ENCODE data around the gene TTC38.
A peak's percentile ranks its signal among the peaks of the same experiment; 100 is the strongest.

TTC38 gene

GRCh38 chr22:46319319-46319718 is 51.5 kb downstream of the TTC38 start:
- H3K27me3 Mint-ChIP-seq = no peaks in the 10 kb centered on the region
- no peak for ATAC-seq
- no peaks in the 10 kb centered on the region for H3K4me1 Mint-ChIP-seq
- H3K9me3 Mint-ChIP-seq = no peaks in the 10 kb centered on the region
- no peak overlapping the region for H3K27ac Mint-ChIP-seq
- no peaks in the 10 kb centered on the region for H3K36me3 Mint-ChIP-seq
- no peak overlapping the region for H3K4me3 Mint-ChIP-seq

- H3K4me1 Mint-ChIP-seq = no peaks in the 10 kb centered on the region
- no peak overlapping the region for H3K4me3 Mint-ChIP-seq
- no peaks in the 10 kb centered on the region for H3K9me3 Mint-ChIP-seq
- ATAC-seq = no peak
- no peaks in the 10 kb centered on the region for H3K36me3 Mint-ChIP-seq
- no peak overlapping the region for H3K27ac Mint-ChIP-seq
- H3K27me3 Mint-ChIP-seq = no peaks in the 10 kb centered on the region
These were observed 52.4 kb downstream of the TTC38 start for GRCh38 chr22:46320166-46320710.

- H3K9me3 Mint-ChIP-seq = no peaks in the 10 kb centered on the region
- no peaks in the 10 kb centered on the region for H3K36me3 Mint-ChIP-seq
- H3K27ac Mint-ChIP-seq = no peak overlapping the region
- no peaks in the 10 kb centered on the region for H3K27me3 Mint-ChIP-seq
- H3K4me3 Mint-ChIP-seq = no peak overlapping the region
- no peaks in the 10 kb centered on the region for H3K4me1 Mint-ChIP-seq
- no peak for ATAC-seq
These were observed 53.0 kb downstream of the TTC38 start for GRCh38 chr22:46320716-46321386.

- Mint-ChIP-seq H3K9me3 (no peaks in the 10 kb centered on the region), H3K36me3 (no peaks in the 10 kb centered on the region), H3K4me1 (no peaks in the 10 kb centered on the region), H3K27ac (no peak overlapping the region), H3K27me3 (no peaks in the 10 kb centered on the region), H3K4me3 (no peak overlapping the region)
- ATAC-seq = no peak
These were observed 54.9 kb downstream of the TTC38 start for GRCh38 chr22:46322711-46323110.

GRCh38 chr22:46323162-46323561 is 55.4 kb downstream of the TTC38 start:
- no peaks in the 10 kb centered on the region for H3K36me3 Mint-ChIP-seq
- ATAC-seq = no peak
- no peaks in the 10 kb centered on the region for H3K27me3 Mint-ChIP-seq
- H3K9me3 Mint-ChIP-seq = no peaks in the 10 kb centered on the region
- no peak overlapping the region for H3K4me3 Mint-ChIP-seq
- no peaks in the 10 kb centered on the region for H3K4me1 Mint-ChIP-seq
- no peak overlapping the region for H3K27ac Mint-ChIP-seq

GRCh38 chr22:46326066-46326680 is 58.4 kb downstream of the TTC38 start:
- Mint-ChIP-seq H3K9me3 (no peaks in the 10 kb centered on the region), H3K4me3 (no peak overlapping the region), H3K27me3 (no peaks in the 10 kb centered on the region), H3K27ac (no peak overlapping the region), H3K4me1 (no peaks in the 10 kb centered on the region), H3K36me3 (no peaks in the 10 kb centered on the region)
- ATAC-seq = no peak

- ATAC-seq = no peak
- no peak overlapping the region for H3K27ac Mint-ChIP-seq
- H3K4me3 Mint-ChIP-seq = no peak overlapping the region
- no peaks in the 10 kb centered on the region for H3K4me1 Mint-ChIP-seq
- H3K27me3 Mint-ChIP-seq = no peaks in the 10 kb centered on the region
- no peaks in the 10 kb centered on the region for H3K36me3 Mint-ChIP-seq
- H3K9me3 Mint-ChIP-seq = no peaks in the 10 kb centered on the region
These were observed 60.1 kb downstream of the TTC38 start for GRCh38 chr22:46327691-46328465.

GRCh38 chr22:46328797-46329196 is 61.0 kb downstream of the TTC38 start:
- no peaks in the 10 kb centered on the region for H3K9me3 Mint-ChIP-seq
- no peaks in the 10 kb centered on the region for H3K27me3 Mint-ChIP-seq
- H3K4me1 Mint-ChIP-seq = no peaks in the 10 kb centered on the region
- H3K27ac Mint-ChIP-seq = no peak overlapping the region
- H3K36me3 Mint-ChIP-seq = no peaks in the 10 kb centered on the region
- no peak overlapping the region for H3K4me3 Mint-ChIP-seq
- no peak for ATAC-seq

- no peak overlapping the region for H3K27ac Mint-ChIP-seq
- H3K36me3 Mint-ChIP-seq = no peaks in the 10 kb centered on the region
- H3K9me3 Mint-ChIP-seq = no peaks in the 10 kb centered on the region
- H3K4me1 Mint-ChIP-seq = peaks cover 4% of the 10 kb centered on the region
- no peaks in the 10 kb centered on the region for H3K27me3 Mint-ChIP-seq
- no peak overlapping the region for H3K4me3 Mint-ChIP-seq
- ATAC-seq = no peak
These were observed 61.8 kb downstream of the TTC38 start for GRCh38 chr22:46329616-46330015.

- peaks cover 12% of the 10 kb centered on the region for H3K4me1 Mint-ChIP-seq
- no peaks in the 10 kb centered on the region for H3K9me3 Mint-ChIP-seq
- no peaks in the 10 kb centered on the region for H3K27me3 Mint-ChIP-seq
- no peak overlapping the region for H3K27ac Mint-ChIP-seq
- no peak overlapping the region for H3K4me3 Mint-ChIP-seq
- H3K36me3 Mint-ChIP-seq = no peaks in the 10 kb centered on the region
- no peak for ATAC-seq
These were observed 62.6 kb downstream of the TTC38 start for GRCh38 chr22:46330426-46330825.

- no peaks in the 10 kb centered on the region for H3K27me3 Mint-ChIP-seq
- no peak for ATAC-seq
- no peak overlapping the region for H3K4me3 Mint-ChIP-seq
- H3K9me3 Mint-ChIP-seq = no peaks in the 10 kb centered on the region
- H3K27ac Mint-ChIP-seq = no peak overlapping the region
- H3K36me3 Mint-ChIP-seq = peaks cover 5% of the 10 kb centered on the region
- H3K4me1 Mint-ChIP-seq = peaks cover 17% of the 10 kb centered on the region
These were observed 63.7 kb downstream of the TTC38 start for GRCh38 chr22:46331496-46331895.

- peak within 1 kb of the TSS; percentile 99 for H3K27ac Mint-ChIP-seq
- peak; percentile 95 for ATAC-seq
- peak within 1 kb of the TSS; percentile 96 for H3K4me3 Mint-ChIP-seq
- no peaks in the 10 kb centered on the region for H3K27me3 Mint-ChIP-seq
- peaks cover 32% of the 10 kb centered on the region for H3K36me3 Mint-ChIP-seq
- H3K4me1 Mint-ChIP-seq = peaks cover 44% of the 10 kb centered on the region
- H3K9me3 Mint-ChIP-seq = no peaks in the 10 kb centered on the region
These were observed 67.7 kb downstream of the TTC38 start, which contains the start of gene TRMU for GRCh38 chr22:46335201-46336118. TRMU (plus strand) TSS chr22:46335714; CDS start chr22:46335765, 51 bp downstream.

- Mint-ChIP-seq H3K27me3 (no peaks in the 10 kb centered on the region), H3K4me3 (peak overlapping the region; percentile 96), H3K27ac (peak overlapping the region; percentile 99), H3K9me3 (no peaks in the 10 kb centered on the region), H3K36me3 (peaks cover 32% of the 10 kb centered on the region), H3K4me1 (peaks cover 44% of the 10 kb centered on the region)
- no peak for ATAC-seq
These were observed 68.6 kb downstream of the TTC38 start for GRCh38 chr22:46336119-46337078.

GRCh38 chr22:46337870-46338269 is 70.1 kb downstream of the TTC38 start:
- Mint-ChIP-seq H3K27me3 (no peaks in the 10 kb centered on the region), H3K36me3 (peaks cover 44% of the 10 kb centered on the region), H3K4me3 (no peak overlapping the region), H3K27ac (no peak overlapping the region), H3K4me1 (peaks cover 44% of the 10 kb centered on the region), H3K9me3 (no peaks in the 10 kb centered on the region)
- no peak for ATAC-seq

All from stimulated activated memory B cell treated with anti-CD40 and anti-IgM and Interleukin-4, amounts not matched to agents 10 μg/mL and 1 μg/mL and 100 μg/mL, for 72 hours (primary cell).